Stimulated activated CD8-positive, alpha-beta memory T cell treated with anti-CD3 and anti-CD28 coated beads, Interleukin-12 subunit alpha, Interleukin-12 subunit beta, amount 100 ng/mL, for 24 hours (primary cell): ENCODE measurements around the gene NSMCE1.

Source experiments
- DNase-seq: peaks from one replicate; pipeline ENCODE4 v3.0.0-alpha.2; 2020; ENCODE audit errors: extremely low read depth

NSMCE1 gene

DNA sequence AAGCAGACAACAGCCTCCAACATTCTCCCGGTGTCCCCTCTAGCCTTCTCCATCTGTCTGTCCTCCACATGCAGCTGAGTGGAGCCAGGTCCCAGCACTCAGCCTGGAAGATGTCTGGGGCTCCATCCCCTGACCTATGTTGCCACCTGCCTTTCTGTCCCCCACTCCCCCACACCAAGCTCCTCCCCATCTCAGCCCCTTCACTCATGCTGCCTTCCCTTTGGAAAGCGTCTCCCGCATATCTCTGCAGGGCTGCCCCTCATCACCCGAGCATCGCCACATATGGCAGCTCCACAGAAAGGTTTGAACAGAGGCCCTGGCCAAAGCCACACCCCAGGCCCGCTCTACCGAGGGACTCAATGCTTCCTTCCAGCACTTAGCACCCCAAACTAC lies 24.2 kb downstream of the NSMCE1 start:
- DNase-seq, result no peak

DNA sequence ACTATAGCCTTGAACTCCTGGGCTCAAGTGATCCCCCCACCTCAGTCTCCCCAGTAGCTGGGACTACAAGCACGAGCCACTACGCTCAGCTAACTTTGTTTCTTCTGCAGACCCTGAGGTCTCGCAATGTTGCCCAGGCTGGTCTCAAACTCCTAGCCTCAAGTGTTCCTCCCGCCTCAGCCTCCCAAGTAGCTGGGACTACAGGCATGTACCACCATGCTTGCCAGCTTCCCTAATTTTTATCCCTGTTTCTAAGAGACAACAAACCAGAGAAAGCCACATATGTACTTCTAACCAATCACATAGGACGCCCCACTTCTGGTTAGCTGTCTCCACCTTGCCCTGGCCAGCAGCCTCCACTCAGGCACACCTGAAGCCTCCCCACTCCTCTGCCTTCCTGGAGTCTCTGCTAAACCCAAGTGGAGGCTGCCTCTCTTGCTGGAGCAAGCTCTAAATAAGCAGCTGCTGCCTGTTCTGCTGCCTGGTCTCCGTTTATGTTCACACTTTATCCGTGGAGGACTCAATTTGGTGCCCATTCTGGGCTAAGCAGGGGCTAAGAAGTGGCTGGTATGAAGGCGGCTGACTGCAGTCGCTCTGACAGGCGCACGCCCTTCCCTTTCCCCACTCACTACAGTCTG lies 24.7 kb downstream of the NSMCE1 start:
- DNase-seq, result no peak

GRCh38 chr16:27242868-27243590 lies 25.5 kb downstream of the NSMCE1 start:
- DNase-seq, result no peak

DNA sequence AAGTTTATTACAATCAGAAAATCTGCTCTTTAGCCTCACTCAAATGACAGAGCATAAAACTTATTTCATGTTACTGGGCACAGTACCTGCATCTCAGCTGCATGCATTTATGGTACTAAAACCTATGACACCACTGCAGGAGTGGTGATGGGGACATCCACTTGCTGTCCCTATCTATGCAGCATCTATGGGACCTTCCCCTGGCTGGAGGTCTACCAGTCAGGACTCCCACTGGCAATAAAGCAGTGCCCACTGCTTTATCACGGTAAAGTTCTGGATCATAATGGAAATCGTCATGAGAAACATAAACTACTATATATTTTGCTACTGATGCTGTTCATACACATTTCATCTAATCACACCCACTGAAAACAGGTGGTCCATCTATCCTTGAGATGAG lies 26.2 kb downstream of the NSMCE1 start:
- no peak for DNase-seq

- DNase-seq, result no peak
Observed at GRCh38 chr16:27241658-27242057, 26.9 kb downstream of the NSMCE1 start.

- DNase-seq, result no peak
Observed at GRCh38 chr16:27240948-27241531, 27.5 kb downstream of the NSMCE1 start.

DNA sequence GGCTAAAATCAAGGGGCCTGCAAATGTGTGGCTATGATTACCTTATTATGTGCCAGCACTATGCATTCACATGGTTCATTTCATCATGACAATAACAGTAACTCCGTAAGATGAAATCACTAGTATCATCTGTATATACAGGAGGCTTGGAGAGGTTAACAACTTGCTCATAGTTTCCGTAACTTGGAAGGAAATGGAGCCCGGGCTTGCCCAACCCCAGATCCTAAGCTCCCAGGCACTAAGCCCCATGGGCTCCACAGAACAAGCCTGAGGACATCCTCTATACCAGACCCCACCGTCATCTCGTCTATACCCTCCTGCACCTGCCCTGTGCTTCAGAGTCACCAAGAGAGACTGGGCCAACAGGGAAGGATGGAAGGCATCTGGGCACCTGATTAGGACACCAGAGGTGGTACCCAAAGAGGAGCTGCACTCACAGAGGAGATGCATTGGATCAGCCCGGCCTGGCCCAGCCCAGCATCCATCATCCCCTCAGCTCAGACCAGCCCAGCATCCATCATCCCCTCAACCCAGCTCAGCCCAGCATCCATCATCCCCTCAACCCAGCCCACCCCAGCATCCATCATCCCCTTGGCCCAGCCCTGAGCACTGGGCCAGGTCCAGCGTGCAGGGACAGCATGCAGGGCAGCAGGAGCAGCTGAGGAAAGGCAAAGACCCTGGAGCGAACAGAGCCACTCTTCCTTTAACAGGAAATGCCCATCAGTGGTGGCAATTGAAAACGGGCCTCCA lies 28.5 kb downstream of the NSMCE1 start:
- DNase-seq, result no peak

GRCh38 chr16:27239026-27239425 lies 29.5 kb downstream of the NSMCE1 start:
- DNase-seq, result no peak

DNA sequence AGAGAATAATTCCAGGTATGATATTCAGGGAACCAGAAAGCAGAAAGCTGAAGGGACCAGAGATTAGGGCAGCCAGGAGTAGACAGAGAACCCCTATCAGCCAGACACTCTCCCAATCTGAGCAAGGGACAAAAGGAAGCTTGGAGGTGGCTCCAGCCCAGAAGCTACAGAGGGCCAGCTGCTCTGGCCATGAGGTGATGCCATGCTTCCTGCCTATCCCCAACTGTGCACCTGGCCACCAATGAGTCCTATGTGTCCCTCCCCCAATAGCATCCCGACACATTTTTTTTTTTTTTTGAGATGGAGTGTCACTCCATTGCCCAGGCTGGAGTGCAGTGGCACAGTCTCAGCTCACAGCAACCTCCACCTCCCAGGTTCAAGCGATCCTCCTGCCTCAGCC lies 30.0 kb downstream of the NSMCE1 start:
- no peak for DNase-seq

DNA sequence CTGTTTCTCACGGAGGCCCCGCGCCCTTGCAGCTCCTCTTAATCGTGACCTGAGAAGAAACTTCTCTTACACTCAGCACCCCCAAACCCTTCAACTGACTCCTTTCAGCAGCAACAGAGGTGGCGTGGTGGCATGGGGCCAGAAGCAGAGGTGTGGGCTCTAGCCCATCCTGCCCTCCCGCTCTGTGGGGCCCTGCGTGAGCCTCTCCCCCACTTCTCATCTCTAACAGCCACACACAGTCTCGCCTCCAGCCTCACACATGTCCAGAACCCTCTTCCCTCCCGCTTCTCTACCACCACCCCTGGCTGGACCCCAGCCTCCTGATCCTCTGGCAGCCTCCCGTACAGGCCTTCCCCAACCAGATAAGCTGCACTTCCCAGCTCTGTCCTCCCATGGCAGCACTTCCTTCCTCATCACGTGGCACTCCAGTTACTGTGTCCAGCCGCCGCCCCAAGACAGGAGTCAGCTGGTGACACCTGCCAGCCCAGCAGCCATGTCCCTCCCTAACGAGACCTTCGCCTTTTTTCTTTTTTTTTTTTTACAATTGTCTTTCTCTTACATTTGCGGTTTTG lies 30.5 kb downstream of the NSMCE1 start:
- no peak for DNase-seq

GRCh38 chr16:27237219-27238015 lies 31.2 kb downstream of the NSMCE1 start:
- peak; percentile 61 for DNase-seq

- DNase-seq, result no peak
Observed at GRCh38 chr16:27236635-27237218, 31.8 kb downstream of the NSMCE1 start.

GRCh38 chr16:27235938-27236245 lies 32.7 kb downstream of the NSMCE1 start:
- DNase-seq, result no peak

GRCh38 chr16:27235055-27235937 lies 33.3 kb downstream of the NSMCE1 start:
- peak; percentile 54 for DNase-seq

DNA sequence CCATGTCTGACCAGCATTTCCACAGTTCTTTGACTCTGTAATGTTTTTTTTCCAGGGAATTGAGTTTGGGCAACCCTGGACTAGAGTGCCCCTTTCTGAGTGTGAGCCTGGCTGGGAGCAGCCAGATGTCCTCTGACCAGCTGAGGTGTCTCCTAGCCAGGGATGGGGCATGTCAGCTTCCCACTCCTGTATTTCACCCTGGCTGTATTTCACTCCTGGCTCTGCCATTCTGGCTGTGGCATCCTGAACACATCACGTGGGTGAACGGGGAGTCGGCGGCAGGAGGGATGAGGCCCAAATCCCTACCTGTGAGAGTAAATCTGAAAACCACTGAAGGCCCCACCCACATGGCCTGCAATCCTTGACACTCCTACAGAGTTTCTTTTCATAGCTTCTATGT lies 34.0 kb downstream of the NSMCE1 start:
- no peak for DNase-seq

DNA sequence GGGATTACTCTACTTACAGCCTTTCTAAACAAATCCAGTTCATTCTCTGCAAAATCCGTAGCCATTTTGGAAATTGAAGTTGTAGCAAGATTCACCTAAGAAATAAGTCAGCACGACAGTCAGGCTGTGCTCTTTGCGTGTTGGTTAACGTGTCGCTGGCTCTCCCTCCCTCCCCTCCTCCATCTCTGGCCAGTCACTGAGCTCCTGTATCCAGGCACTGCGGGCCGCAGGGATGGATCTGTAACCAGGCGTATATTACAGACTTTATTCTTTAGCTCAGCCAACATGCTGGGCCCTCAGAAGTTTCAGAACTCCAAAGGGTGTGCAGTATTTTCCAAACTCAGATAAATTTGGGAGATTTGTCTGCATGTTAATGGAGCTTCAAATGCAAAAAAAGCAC lies 34.4 kb downstream of the NSMCE1 start:
- DNase-seq, result no peak

DNA sequence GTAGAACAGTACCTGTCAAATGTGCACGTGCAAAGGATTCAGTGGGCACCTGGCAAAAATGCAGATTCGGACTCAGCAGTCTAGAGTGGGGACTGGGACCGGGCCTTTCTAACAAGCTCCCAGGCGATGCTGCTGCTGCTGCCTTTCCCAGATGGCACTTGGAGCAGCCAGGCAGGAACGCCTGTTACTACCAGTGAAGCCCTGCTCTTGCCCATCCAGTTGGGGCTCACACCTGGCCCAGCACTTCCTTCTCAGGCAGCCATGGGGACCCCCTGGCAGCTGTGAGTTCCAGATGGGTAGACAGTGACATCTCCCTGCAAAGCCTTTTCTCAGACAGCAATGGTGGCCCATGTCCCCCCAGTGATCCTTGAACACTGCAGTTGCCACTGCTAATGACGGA lies 34.8 kb downstream of the NSMCE1 start:
- no peak for DNase-seq

DNA sequence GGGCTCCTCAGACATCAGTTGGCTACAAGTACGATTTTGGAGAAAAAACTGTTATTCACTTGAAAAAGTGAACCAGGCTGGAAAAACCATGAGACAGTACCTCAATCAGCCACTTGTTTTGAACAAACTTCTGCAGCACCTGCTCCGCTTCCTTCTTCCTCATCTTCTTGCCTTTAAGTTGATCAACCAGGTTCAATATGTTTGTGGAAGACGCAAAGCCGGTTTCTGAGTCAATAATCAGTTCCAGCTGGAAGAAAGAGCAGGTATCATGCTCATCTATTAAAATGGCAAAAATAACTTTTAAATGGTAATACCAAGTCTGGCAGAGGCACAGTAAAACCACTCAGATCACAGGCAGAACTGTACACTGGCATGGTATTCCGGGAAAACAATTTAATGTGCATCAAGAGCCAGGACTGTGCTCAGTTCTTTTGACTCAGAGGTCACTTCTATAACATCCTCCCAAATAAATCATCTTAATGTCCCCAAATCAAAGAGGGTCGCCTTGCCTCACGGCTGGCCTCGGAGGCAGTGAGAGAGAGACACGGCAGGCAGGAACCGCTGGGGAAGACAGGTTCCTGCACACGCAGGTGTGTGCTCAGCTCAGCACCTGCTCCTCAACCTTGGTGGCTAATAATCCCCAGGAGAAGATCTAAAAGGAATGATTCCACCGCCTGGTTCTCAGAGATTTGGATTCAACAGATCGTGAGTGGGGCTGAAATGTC lies 35.5 kb downstream of the NSMCE1 start:
- DNase-seq, result no peak

- DNase-seq, result no peak
Observed at GRCh38 chr16:27232061-27232900, 36.3 kb downstream of the NSMCE1 start.
